Stimulated activated effector memory CD8-positive, alpha-beta T cell treated with anti-CD3 and anti-CD28 coated beads, Interleukin-12 subunit alpha, Interleukin-12 subunit beta, amount 100 ng/mL, for 72 hours (primary cell): ENCODE measurements around the gene LHX3.
"Not testable (repeated sequence)": the region's sequence is repeated elsewhere in the genome, so short reads cannot be mapped to it uniquely, and the experiment has no call there.

ENCODE experiments used
- ATAC-seq: fragments of 150-1000 bp; cut with Tn5 transposase; 2 replicates; pipeline ENCODE4 v1.10.0; 2021
- DNase-seq, 2 donors: peaks; one replicate each; pipeline ENCODE4 v3.0.0; 2021 to 2022; ENCODE audit warnings: low spot score in 2 of 2
- H3K27ac Mint-ChIP-seq: one replicate; pipeline ENCODE4 v1.8.0; 2022; ENCODE audit warnings: mild to moderate bottlenecking, mixed read lengths
- H3K36me3 Mint-ChIP-seq: one replicate; pipeline ENCODE4 v1.8.0; 2022; ENCODE audit warnings: mild to moderate bottlenecking, mixed read lengths
- H3K4me1 Mint-ChIP-seq: one replicate; pipeline ENCODE4 v1.8.0; 2022; ENCODE audit warnings: mixed read lengths
- H3K4me3 Mint-ChIP-seq: one replicate; pipeline ENCODE4 v1.8.0; 2022; ENCODE audit warnings: mild to moderate bottlenecking, mixed read lengths
- H3K9me3 Mint-ChIP-seq: one replicate; pipeline ENCODE4 v1.8.0; 2022; ENCODE audit warnings: mixed read lengths

The LHX3 gene

DNA sequence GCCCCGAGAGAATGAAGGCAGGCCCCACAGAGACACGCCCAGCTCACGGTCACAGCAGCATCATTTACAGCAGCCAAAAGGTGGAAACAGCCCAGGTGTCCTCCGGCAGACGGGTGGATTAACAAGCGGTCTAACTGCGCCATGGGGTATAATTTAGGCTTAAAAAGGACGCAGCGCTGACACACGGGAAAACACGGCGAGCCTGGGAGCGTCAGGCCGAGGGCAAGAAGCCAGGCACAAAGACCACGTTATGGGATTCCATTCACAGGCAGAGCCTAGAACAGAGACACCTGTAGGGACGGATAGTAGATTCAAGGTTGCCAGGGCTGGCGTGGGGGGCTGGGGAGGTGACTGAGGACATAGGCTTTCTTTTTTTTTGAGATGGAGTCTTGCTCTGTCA lies 49.4 kb downstream of the LHX3 start:
- ATAC-seq = no peak
- DNase-seq = no peak
- Mint-ChIP-seq H3K9me3 (no peaks in the 10 kb centered on the region), H3K27ac (no peak overlapping the region), H3K4me1 (no peaks in the 10 kb centered on the region), H3K36me3 (no peaks in the 10 kb centered on the region), H3K4me3 (no peak overlapping the region)

DNA sequence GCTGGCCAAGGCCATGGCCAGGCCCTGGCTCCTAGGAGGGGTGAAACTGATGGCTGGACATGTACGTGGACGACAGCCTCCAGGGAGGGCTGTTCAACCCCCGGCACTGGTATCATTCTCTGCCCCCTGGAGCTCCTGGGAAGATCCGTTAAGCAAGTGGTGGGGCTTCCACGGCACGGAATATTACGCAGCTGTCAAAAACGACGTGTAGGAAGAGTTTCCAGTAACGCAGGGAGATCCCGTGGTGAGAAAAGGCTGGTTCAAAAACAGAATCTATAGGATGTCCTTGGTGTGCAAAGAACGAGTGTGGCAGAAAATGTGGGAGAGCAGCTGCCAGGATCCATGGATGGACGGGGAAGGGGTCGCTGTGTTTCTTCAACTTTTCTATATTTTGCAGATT lies 50.0 kb downstream of the LHX3 start:
- Mint-ChIP-seq H3K36me3 (no peaks in the 10 kb centered on the region), H3K27ac (no peak overlapping the region)

DNA sequence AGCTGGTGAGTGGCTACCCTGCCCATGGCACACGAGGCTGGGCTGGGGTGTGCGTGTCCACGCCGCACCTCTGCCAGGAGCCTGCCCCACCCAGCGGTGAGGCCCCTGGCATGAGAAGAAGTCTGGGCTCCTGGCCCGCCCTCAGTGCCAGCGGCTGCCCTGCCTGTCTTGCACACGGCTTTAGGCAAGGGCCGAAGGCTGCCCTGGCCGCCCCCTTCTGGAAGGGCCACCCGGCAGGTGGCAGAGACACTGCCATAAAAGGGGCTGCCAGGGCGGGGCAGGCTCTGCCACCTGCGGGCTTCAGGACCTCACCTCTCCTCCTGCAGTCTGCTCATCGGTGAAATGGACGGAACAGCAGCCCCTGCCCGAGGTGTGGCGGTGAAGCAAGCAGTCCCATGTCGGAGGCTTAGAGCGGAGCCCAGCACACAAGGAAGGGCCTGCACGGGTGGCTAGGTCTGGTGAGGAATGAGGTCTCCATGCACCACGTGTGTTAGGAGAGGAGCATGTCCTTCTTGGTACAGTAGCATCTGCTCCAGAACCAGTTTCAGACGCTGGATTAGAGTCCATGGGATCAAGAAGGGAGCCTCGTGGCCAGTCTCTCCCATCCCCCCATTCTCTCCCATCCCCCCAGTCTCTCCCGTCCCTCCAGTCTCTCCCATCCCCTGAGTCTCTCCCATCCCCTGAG lies 51.4 kb downstream of the LHX3 start:
- no peaks in the 10 kb centered on the region for H3K36me3 Mint-ChIP-seq
- ATAC-seq (peak; percentile 9), DNase-seq (no peak)
- no peak overlapping the region for H3K27ac Mint-ChIP-seq
- H3K4me3 Mint-ChIP-seq = no peak overlapping the region
- H3K9me3 Mint-ChIP-seq = no peaks in the 10 kb centered on the region
- no peaks in the 10 kb centered on the region for H3K4me1 Mint-ChIP-seq

More for the DNA sequence above, 50.0 kb downstream of the LHX3 start:
- Mint-ChIP-seq H3K4me3 (no peak overlapping the region), H3K4me1 (no peaks in the 10 kb centered on the region), H3K9me3 (no peaks in the 10 kb centered on the region)
- no peak for ATAC-seq
- no peak for DNase-seq

DNA sequence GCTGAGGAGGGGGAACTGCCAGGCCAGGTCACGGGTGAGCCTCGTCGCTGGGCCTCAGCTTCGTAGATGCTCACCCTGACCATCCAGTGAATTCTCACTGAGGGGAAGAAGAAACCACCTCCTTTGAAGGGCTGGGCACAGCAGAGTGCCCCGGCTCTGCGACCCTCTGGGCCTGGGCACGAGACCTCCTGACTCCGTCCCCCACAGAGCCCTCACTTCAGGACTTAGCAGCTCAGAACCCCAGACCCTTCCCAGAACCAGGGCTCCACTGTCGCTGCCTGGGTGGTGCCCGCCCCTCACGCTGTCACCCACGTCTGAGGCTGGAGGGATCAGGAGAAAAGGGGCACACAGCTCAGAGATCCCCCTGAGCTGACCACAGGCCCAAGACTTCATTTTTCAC lies 52.0 kb downstream of the LHX3 start:
- Mint-ChIP-seq H3K4me1 (no peaks in the 10 kb centered on the region), H3K9me3 (no peaks in the 10 kb centered on the region), H3K36me3 (no peaks in the 10 kb centered on the region), H3K27ac (no peak overlapping the region), H3K4me3 (no peak overlapping the region)
- ATAC-seq (peak; percentile 20), DNase-seq (no peak)

DNA sequence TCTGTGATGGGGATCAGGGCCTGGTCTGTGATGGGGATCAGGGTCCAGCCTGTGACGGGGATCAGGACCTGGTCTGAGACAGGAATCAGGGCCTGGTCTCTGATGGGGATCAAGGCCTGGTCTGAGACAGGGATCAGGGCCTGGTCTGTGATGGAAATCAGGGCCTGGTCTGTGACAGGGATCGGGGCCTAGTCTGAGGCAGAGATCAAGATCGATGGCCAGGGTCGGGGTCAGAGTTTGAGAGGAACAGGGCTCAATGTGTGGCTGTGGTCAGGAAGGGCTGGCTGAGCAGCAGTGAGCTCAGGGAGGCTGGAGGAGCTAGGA lies 52.4 kb downstream of the LHX3 start:
- no peak for ATAC-seq
- H3K27ac Mint-ChIP-seq = no peak overlapping the region

DNA sequence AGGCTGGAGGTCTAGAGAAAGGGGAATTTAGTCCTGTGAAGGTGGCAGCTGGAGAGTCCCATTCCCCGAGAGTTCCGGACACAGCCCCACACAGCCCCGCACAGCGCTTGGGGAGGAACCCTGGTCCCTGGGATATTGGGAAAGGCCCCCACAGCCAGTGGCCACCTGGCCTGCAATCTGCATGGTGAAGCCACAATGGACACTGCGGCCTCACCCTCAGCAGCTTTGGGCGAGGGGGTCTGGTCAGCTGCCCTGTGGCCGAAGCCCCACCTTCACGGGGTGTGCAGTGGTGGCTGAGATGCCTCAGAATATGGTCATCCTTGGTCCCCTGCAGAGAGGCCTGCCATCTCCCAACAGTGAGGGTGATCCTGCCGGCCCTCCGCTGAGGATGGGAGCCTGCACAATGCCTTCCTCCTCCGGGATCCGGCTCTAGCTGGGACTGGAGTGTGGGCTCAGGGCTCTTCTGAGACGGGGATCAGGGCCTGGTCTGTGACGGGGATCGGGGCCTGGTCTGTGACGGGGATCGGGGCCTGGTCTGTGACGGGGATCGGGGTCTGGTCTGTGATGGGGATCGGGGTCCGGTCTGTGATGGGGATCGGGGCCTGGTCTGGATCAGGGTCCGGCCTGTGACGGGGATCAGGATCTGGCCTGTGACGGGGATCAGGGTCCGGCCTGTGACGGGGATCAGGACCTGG lies 52.9 kb downstream of the LHX3 start:
- Mint-ChIP-seq H3K36me3 (no peaks in the 10 kb centered on the region), H3K27ac (no peak overlapping the region), H3K9me3 (no peaks in the 10 kb centered on the region), H3K4me1 (no peaks in the 10 kb centered on the region), H3K4me3 (no peak overlapping the region)
- ATAC-seq (peak; percentile 11), DNase-seq (no peak)

More for the DNA sequence above, 52.4 kb downstream of the LHX3 start:
- no peaks in the 10 kb centered on the region for H3K36me3 Mint-ChIP-seq
- no peak overlapping the region for H3K4me3 Mint-ChIP-seq
- H3K4me1 Mint-ChIP-seq = no peaks in the 10 kb centered on the region
- no peak for DNase-seq
- H3K9me3 Mint-ChIP-seq = no peaks in the 10 kb centered on the region

DNA sequence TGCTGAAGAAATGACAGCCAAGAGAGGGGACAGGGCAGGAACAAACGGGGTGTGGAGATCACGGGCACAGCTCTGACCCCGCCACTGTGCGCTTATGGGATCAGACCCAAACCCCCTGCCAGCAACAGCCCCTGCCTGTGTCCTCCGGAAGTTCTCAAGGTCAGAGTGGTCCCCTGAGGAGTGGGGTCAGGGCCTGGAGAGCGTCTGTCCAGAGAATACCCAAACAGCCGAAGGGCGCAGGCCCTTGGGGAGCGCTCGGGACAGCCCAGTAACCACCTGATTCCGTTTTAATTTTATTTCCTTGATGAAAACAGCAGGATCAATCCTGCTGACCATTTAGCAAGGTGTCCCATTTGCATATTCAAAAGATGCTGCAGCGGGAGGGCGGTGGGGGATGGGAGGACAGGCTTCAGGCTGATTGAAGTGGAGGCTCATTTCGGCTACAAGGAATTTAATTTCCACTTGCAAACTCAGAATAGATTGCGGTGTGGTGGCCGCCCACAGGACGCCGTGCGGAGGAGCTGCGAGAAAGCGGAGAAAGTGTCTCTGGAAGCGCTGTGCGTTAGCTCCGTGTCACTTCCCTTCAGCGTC lies 53.6 kb downstream of the LHX3 start:
- peak; percentile 6 for ATAC-seq
- no peak overlapping the region for H3K27ac Mint-ChIP-seq
- H3K4me1 Mint-ChIP-seq = no peaks in the 10 kb centered on the region
- no peaks in the 10 kb centered on the region for H3K9me3 Mint-ChIP-seq
- no peak overlapping the region for H3K4me3 Mint-ChIP-seq
- no peaks in the 10 kb centered on the region for H3K36me3 Mint-ChIP-seq
- DNase-seq = no peak

DNA sequence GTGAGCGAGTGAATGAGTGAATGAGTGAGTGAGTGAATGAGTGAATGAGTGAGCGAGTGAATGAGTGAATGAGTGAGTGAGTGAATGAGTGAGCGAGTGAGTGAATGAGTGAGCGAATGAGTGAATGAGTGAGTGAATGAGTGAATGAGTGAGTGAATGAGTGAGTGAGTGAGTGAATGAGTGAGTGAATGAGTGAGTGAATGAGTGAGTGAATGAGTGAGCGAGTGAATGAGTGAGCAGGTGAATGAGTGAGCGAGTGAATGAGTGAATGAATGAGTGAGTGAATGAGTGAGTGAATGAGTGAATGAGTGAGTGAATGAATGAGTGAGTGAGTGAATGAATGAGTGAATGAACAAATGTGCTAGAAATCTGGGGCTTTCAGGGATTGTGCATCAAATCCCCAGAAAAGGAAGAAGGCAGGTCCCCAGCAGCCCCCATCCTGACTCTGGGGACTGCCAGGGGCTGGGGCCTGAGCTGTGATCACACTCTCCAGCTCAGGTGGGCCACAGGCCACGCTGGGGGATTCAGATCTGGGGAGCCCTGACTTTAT lies 54.2 kb downstream of the LHX3 start:
- not testable (repeated sequence) for H3K4me1 Mint-ChIP-seq, DNase-seq, H3K9me3 Mint-ChIP-seq, H3K27ac Mint-ChIP-seq, H3K36me3 Mint-ChIP-seq, H3K4me3 Mint-ChIP-seq, ATAC-seq

DNA sequence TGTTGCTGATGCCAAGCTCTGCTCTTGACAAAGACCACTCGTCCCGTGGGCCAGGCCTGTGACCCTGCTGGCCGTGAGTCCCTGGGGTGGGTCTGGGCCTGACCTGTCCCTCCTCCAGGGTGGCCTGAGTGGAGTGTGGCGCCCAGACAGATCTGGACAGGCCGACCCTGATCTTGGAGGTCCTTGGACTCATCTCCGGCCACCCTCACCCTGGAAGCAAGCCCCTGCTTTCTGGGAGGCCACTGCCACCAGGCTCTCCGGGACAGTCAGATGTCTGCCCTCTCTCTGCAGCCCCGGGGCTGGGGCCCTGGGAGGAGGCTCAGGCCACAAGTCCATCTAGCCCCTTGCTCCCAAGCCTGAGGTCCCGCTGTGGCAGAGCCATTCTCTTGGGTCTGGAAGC lies 55.1 kb downstream of the LHX3 start:
- no peaks in the 10 kb centered on the region for H3K36me3 Mint-ChIP-seq
- no peak for ATAC-seq

DNA sequence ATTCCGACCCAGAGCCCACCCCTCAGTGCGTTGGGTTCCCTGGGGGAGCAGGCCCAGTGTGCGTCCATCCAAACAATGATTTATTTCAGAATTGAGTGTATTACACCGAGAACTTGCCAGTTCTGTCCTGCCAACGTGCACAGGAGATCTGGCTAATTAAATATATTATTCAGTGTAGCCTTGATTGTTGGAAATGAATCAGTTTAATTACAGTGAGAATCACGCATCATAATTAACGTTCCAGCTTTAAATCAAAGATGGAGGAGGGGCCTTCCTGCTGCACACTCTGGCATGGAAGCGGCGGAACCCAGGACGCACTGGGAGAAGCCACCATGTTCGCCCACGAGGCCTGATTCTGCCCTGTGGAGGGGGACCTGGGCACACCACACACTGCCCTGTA lies 55.6 kb downstream of the LHX3 start:
- DNase-seq (no peak), ATAC-seq (no peak)
- H3K9me3 Mint-ChIP-seq = no peaks in the 10 kb centered on the region
- no peak overlapping the region for H3K4me3 Mint-ChIP-seq
- no peak overlapping the region for H3K27ac Mint-ChIP-seq
- H3K4me1 Mint-ChIP-seq = no peaks in the 10 kb centered on the region
- H3K36me3 Mint-ChIP-seq = no peaks in the 10 kb centered on the region

More for the DNA sequence above, 55.1 kb downstream of the LHX3 start:
- DNase-seq = no peak
- Mint-ChIP-seq H3K27ac (no peak overlapping the region), H3K4me3 (no peak overlapping the region), H3K9me3 (no peaks in the 10 kb centered on the region), H3K4me1 (no peaks in the 10 kb centered on the region)

DNA sequence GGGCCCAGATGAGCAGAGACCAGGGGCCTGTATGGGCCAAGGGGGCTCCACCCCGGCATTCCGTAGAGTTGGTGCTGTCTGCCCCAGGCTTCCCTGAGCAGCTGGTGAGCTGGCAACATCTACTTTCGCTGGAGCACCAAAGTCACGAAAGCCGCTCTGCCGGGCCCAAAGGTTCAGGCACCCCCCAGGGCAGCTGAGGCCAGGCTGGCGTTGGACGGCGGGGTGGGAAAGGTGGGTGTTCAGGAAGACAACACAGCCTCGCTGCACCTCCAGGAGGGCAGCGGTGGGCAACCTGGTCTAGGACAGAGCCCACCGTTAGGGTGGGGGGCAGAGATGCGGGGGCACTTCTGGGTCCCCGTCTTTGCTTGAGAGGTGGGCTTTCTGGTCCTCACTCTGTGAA lies 56.2 kb downstream of the LHX3 start:
- H3K4me3 Mint-ChIP-seq = no peak overlapping the region
- no peaks in the 10 kb centered on the region for H3K4me1 Mint-ChIP-seq
- ATAC-seq = no peak
- H3K27ac Mint-ChIP-seq = no peak overlapping the region
- H3K36me3 Mint-ChIP-seq = no peaks in the 10 kb centered on the region
- no peaks in the 10 kb centered on the region for H3K9me3 Mint-ChIP-seq
- DNase-seq = no peak

DNA sequence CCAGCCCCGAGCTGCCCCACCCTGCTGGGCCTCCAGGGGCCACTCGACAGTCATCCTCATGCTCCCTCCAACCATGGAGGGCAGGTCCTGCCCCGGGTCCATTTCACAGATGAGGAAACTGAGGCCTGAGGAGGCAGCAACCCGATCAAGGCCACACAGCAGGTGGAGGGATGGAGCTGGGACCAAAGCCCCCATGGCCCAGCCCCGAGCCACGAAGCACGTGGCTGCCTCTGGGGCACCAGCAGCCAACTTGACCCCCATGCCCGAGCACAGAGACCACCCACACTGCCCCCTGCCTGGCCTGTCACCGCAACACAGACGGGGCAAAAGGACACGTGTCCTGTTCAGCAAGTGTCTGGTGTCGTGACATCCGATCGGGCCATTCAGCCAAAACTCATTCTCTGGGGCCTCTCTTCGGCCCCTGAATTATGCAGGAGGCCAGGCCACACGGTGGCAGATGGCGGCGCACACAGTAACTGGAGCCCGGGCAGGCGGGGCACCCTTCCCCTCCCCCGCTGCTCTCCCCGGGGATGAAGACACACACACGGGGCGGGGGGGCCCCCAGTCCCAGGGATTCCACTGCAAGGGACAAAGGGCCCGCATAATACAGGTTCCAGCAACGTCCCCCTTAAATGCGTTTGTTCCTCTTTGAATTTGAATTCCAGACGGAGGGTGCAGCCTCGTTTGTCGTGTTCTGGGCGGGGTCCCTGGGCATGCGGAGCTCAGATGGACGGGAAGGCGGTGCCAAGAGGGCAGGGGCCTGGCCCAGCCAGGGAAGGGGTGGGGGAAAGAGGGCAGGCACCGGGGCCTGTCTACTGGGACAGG lies 56.8 kb downstream of the LHX3 start:
- no peaks in the 10 kb centered on the region for H3K36me3 Mint-ChIP-seq
- H3K27ac Mint-ChIP-seq = no peak overlapping the region
- H3K9me3 Mint-ChIP-seq = no peaks in the 10 kb centered on the region
- ATAC-seq (no peak), DNase-seq (no peak)
- no peaks in the 10 kb centered on the region for H3K4me1 Mint-ChIP-seq
- no peak overlapping the region for H3K4me3 Mint-ChIP-seq

DNA sequence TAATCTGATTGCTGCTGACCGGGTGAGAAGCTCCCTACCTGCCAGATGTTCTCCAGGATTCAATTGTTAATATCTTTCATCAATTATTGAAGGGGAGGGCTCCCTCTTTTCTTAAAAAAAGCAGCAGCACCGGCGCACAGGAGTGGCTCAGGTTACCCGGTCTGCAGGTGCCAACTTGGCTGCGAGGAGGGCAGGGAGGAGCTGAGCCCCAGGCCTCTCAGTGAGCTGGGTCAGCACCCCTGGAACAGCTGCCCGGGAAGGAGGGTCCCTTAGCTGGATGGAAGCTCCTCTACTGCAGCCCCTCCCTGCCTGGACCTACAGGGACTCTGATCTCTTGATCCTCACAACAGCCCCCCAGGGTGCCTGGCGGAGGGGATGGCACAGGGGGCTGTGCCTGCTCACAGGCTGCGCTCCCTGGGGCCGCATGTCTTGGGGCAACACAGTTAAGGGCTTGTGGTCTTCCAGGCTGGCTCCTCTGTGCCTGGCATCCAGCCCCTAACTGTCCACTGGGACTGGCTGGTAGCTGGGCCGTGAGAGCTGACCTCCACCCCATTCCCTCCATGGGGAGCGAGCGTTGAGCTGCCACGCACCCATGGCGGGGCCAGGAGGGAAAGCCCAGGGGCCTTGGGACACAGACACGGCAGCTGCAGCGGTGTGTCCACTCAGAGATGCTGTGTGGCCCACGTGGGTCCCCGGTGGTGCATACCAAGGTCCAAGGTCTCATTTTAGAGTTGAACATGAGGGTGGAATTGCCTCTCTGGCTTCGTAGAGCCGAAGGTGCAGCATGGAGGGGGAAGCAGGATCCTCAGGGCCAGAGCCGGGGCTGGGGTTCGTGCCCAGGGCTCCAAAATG lies 57.7 kb downstream of the LHX3 start:
- no peaks in the 10 kb centered on the region for H3K9me3 Mint-ChIP-seq

More for the DNA sequence above, 57.7 kb downstream of the LHX3 start:
- H3K36me3 Mint-ChIP-seq = no peaks in the 10 kb centered on the region
- H3K4me1 Mint-ChIP-seq = no peaks in the 10 kb centered on the region
- no peak overlapping the region for H3K4me3 Mint-ChIP-seq
- DNase-seq (no peak), ATAC-seq (no peak)
- H3K27ac Mint-ChIP-seq = no peak overlapping the region
